IMR-90 (cell line): ENCODE measurements around the gene SNRNP70. TPM values are rescaled to one million over a fixed set of nuclear protein-coding genes. Genes with fewer than 3 reads are reported as not detected.

Source experiments
- ATAC-seq: fragments of 200-7000 bp; cut with Tn5 transposase; 2 replicates; pipeline ENCODE4 v1.9.1; 2020; ENCODE audit warnings: low read depth, mild to moderate bottlenecking, moderate library complexity
- BruUV-seq: library from RNA; stranded (reverse); fragments of 400-500 nt; replicated peaks from 2 replicates; lab custom pipeline; 2021; lab: Mats Ljungman, UMichigan
- CTCF ChIA-PET: fragments of 300-600 bp; formaldehyde crosslinking; extraction: SDS; loops from one replicate; lab custom pipeline; 2021; ENCODE audit warnings: antibody characterized with exemption; lab: Yijun Ruan, JAX
- POLR2A ChIA-PET: fragments of 300-600 bp; sonication (Branson Sonifier 250); formaldehyde crosslinking; loops from one replicate; lab custom pipeline; 2022; ENCODE audit warnings: antibody characterized with exemption; ENCODE audit not compliant: unreplicated experiment; lab: Charles Lee
- DNase-seq: peaks from one replicate; pipeline ENCODE4 v3.0.0; 2013
- H2AFZ ChIP-seq: replicated peaks from 2 replicates; pipeline ENCODE3; 2013; ENCODE audit warnings: low read length, mild to moderate bottlenecking; ENCODE audit not compliant: poor library complexity
- H2AK5ac ChIP-seq: 2 replicates; pipeline ENCODE4 v1.6.1; 2013; ENCODE audit warnings: low read depth, low read length, inconsistent platforms
- H2AK9ac ChIP-seq: replicated peaks from 2 replicates; pipeline ENCODE3; 2013; ENCODE audit warnings: mild to moderate bottlenecking, low read depth, low read length, moderate library complexity; ENCODE audit not compliant: poor library complexity
- H2BK120ac ChIP-seq: 2 replicates; pipeline ENCODE4 v1.6.1; 2013; ENCODE audit warnings: low read depth, low read length, inconsistent platforms
- H2BK15ac ChIP-seq: 3 replicates; pipeline ENCODE4 v1.6.1; 2013; ENCODE audit warnings: low read depth, low read length, inconsistent platforms
- H2BK20ac ChIP-seq: 2 replicates; pipeline ENCODE4 v1.6.1; 2013; ENCODE audit warnings: low read depth, mild to moderate bottlenecking, inconsistent platforms, low read length, moderate library complexity
- H2BK5ac ChIP-seq: 2 replicates; pipeline ENCODE4 v1.6.1; 2013; ENCODE audit warnings: mild to moderate bottlenecking, low read depth, low read length, inconsistent platforms; ENCODE audit not compliant: poor library complexity, severe bottlenecking
- H3K14ac ChIP-seq: replicated peaks from 2 replicates; pipeline ENCODE4 v1.6.1; 2013; ENCODE audit warnings: low read depth, low read length, inconsistent platforms
- H3K18ac ChIP-seq: 2 replicates; pipeline ENCODE4 v1.6.1; 2013; ENCODE audit warnings: low read depth, low read length, control low read depth
- H3K23ac ChIP-seq: 2 replicates; pipeline ENCODE4 v1.6.1; 2013; ENCODE audit warnings: low read depth, low read length, inconsistent platforms
- H3K27ac ChIP-seq: 2 replicates; pipeline ENCODE4 v1.5.1; 2013; ENCODE audit warnings: mild to moderate bottlenecking, control low read depth, low read length; ENCODE audit not compliant: insufficient read depth
- H3K27me3 ChIP-seq: 2 replicates; pipeline ENCODE4 v1.6.1; 2013; ENCODE audit warnings: low read length; ENCODE audit not compliant: control insufficient read depth, insufficient read depth
- H3K36me3 ChIP-seq: 2 replicates; pipeline ENCODE4 v1.6.1; 2013; ENCODE audit warnings: low read length, mixed read lengths; ENCODE audit not compliant: control insufficient read depth, insufficient read depth
- H3K4ac ChIP-seq: 2 replicates; pipeline ENCODE4 v1.6.1; 2013; ENCODE audit warnings: low read depth, low read length, inconsistent platforms
- H3K4me1 ChIP-seq: 2 replicates; pipeline ENCODE4 v1.6.1; 2013; ENCODE audit warnings: low read length, mixed read lengths; ENCODE audit not compliant: control insufficient read depth, insufficient read depth
- H3K4me2 ChIP-seq: 2 replicates; pipeline ENCODE4 v1.6.1; 2013; ENCODE audit warnings: low read depth, mild to moderate bottlenecking, control low read depth, low read length, moderate library complexity
- H3K4me3 ChIP-seq: 2 replicates; pipeline ENCODE4 v1.5.1; 2013; ENCODE audit warnings: low read depth, mild to moderate bottlenecking, control low read depth, low read length, moderate library complexity; ENCODE audit not compliant: insufficient read depth
- H3K56ac ChIP-seq: 2 replicates; pipeline ENCODE4 v1.6.1; 2013; ENCODE audit warnings: low read length, inconsistent platforms; ENCODE audit not compliant: insufficient read depth; ENCODE audit errors: extremely low read depth
- H3K79me1 ChIP-seq, 2 experiments: 2 replicates each; pipeline ENCODE4 v1.6.1; 2013; ENCODE audit warnings: low read length in 2 of 2, inconsistent platforms in 1 of 2, low read depth in 1 of 2
- H3K9ac ChIP-seq: 2 replicates; pipeline ENCODE4 v1.6.1; 2013; ENCODE audit warnings: low read depth, low read length, control low read depth
- H3K9me1 ChIP-seq: 2 replicates; pipeline ENCODE4 v1.6.1; 2013; ENCODE audit warnings: low read length, inconsistent platforms; ENCODE audit not compliant: insufficient read depth
- H3K9me3 ChIP-seq: 2 replicates; pipeline ENCODE4 v1.6.1; 2013; ENCODE audit warnings: low read length; ENCODE audit not compliant: control insufficient read depth, insufficient read depth
- H4K20me1 ChIP-seq: 2 replicates; pipeline ENCODE4 v1.6.1; 2013; ENCODE audit warnings: low read length, inconsistent platforms; ENCODE audit not compliant: insufficient read depth
- H4K5ac ChIP-seq: 2 replicates; pipeline ENCODE4 v1.6.1; 2013; ENCODE audit warnings: mild to moderate bottlenecking, low read depth, low read length, control low read depth
- H4K8ac ChIP-seq, 2 experiments: 2 replicates each; pipeline ENCODE4 v1.6.1; 2013; ENCODE audit warnings: low read depth in 2 of 2, low read length in 2 of 2, control low read depth in 1 of 2, inconsistent platforms in 1 of 2
- H4K91ac ChIP-seq: 2 replicates; pipeline ENCODE4 v1.6.1; 2013; ENCODE audit warnings: low read depth, low read length, inconsistent platforms; ENCODE audit not compliant: insufficient read depth
- CEBPB ChIP-seq: IDR thresholded peaks from 2 replicates; pipeline ENCODE4 v1.6.1; 2012; ENCODE audit warnings: low read depth, low read length, improper control_type of control experiment
- CHD1 ChIP-seq: IDR thresholded peaks from 2 replicates; pipeline ENCODE4 v1.6.1; 2012; ENCODE audit warnings: low read depth, low read length, improper control_type of control experiment
- ELK1 ChIP-seq: fragments of 150-350 bp; IDR thresholded peaks from 2 replicates; pipeline ENCODE4 v1.6.1; 2016; ENCODE audit warnings: low read depth, mild to moderate bottlenecking, low read length, moderate library complexity, borderline replicate concordance
- FOS ChIP-seq: fragments of 150-350 bp; IDR thresholded peaks from 2 replicates; pipeline ENCODE4 v1.6.1; 2016; ENCODE audit warnings: low read depth, low read length
- MAFK ChIP-seq: IDR thresholded peaks from 2 replicates; pipeline ENCODE4 v1.6.1; 2012; ENCODE audit warnings: low read depth, low read length, improper control_type of control experiment
- MAZ ChIP-seq: IDR thresholded peaks from 2 replicates; pipeline ENCODE4 v1.6.1; 2012; ENCODE audit warnings: low read depth, mild to moderate bottlenecking, low read length, improper control_type of control experiment, moderate library complexity, borderline replicate concordance
- MXI1 ChIP-seq: IDR thresholded peaks from 2 replicates; pipeline ENCODE4 v1.6.1; 2012; ENCODE audit warnings: low read depth, mild to moderate bottlenecking, low read length, moderate library complexity, borderline replicate concordance
- POLR2A ChIP-seq: IDR thresholded peaks from 2 replicates; pipeline ENCODE4 v1.6.1; 2012; ENCODE audit warnings: mild to moderate bottlenecking, low read depth, low read length
- WGBS, 2 experiments: methylation state at CpG; one replicate each; pipeline versions ENCODE4 v1.1.5 to v1.1.7; 2013; ENCODE audit warnings: missing lambda C conversion rate in 2 of 2; ENCODE audit not compliant: insufficient read length in 1 of 2; ENCODE audit errors: extremely low coverage in 2 of 2; 5-methylcytosine and 5-hydroxymethylcytosine counted together
- dilution Hi-C: fragments of 300-500 bp; cut with HindIII; formaldehyde crosslinking; loops from one replicate; pipeline ENCODE4 v1.14.3; 2018; ENCODE audit warnings: low sequenced_read_pairs; ENCODE audit not compliant: unreplicated experiment
- in situ Hi-C: fragments of 300-500 bp; cut with MboI; formaldehyde crosslinking; loops from 3 replicates; pipeline ENCODE4 v1.14.3; 2019; ENCODE audit warnings: low sequenced_read_pairs, inconsistent platforms, mixed read lengths
- intact Hi-C: fragments of 100-400 bp; cut with micrococcal nuclease; formaldehyde crosslinking; loops from 2 replicates; pipeline ENCODE4 v1.10.0; 2022
- polyA plus RNA-seq, 3 experiments: library from polyadenylated mRNA; depleted of rRNA; stranded (reverse); fragments of >200 nt; gene quantifications; 2 replicates each; pipeline ENCODE4 v1.2.3, GENCODE V29; 2012; ENCODE audit warnings: low replicate concordance in 1 of 3
- total RNA-seq: library from RNA; depleted of rRNA; stranded (reverse); fragments of >200 nt; gene quantifications from 2 replicates; pipeline ENCODE4 v1.2.3, GENCODE V29; 2012

Gene SNRNP70
- total and polyA plus RNA-seq, 2 of the 4 experiments (the other 2 are of a cell fraction): 72.8 to 200 TPM

- H4K5ac ChIP-seq: no peak overlapping the region
- H3K36me3 ChIP-seq: no peaks in the 10 kb centered on the region
- H3K23ac ChIP-seq: no peak overlapping the region
- BruUV-seq: no TSS peak
- no peak overlapping the region for H2AK9ac ChIP-seq
- 35% methylated on average over 5 of the region's 10 CpGs; no CpG with 5 or more reads in 1 of the 2 experiments for WGBS, 2 experiments
- no peak overlapping the region for H3K9ac ChIP-seq
- no peak overlapping the region for H3K14ac ChIP-seq
- H3K27me3 ChIP-seq: no peaks in the 10 kb centered on the region
- TF ChIP-seq CHD1 (no peak), CEBPB (no peak), MAFK (no peak), ELK1 (no peak), POLR2A (no peak), FOS (no peak), MXI1 (no peak), MAZ (no peak)
- H3K18ac ChIP-seq: no peak overlapping the region
- POLR2A ChIA-PET: no interaction called here
- peak overlapping the region; percentile 75 for H2AFZ ChIP-seq
- no peak overlapping the region for H4K8ac ChIP-seq
- H2AK5ac ChIP-seq: no peak overlapping the region
- no peak overlapping the region for H2BK15ac ChIP-seq
- ATAC-seq: peak; percentile 83
- intact Hi-C loops: no loop called here
- no peak overlapping the region for H3K4ac ChIP-seq
- CTCF ChIA-PET: interaction anchor here (1.1 kb wide), 1 partner anchor 10 kb away, joined by 3 read pairs; no protein-coding TSS in a partner anchor
- H4K20me1 ChIP-seq: no peaks in the 10 kb centered on the region
- peaks cover 2% of the 10 kb centered on the region for H3K4me1 ChIP-seq
- H3K56ac ChIP-seq: no peak overlapping the region
- peak; percentile 50 for DNase-seq
- no peaks in the 10 kb centered on the region for H3K9me3 ChIP-seq
- H4K91ac ChIP-seq: no peak overlapping the region
- no peak overlapping the region for H3K4me3 ChIP-seq
- no peak overlapping the region for H2BK120ac ChIP-seq
- peak overlapping the region; percentile 17; the same call in 1 of the 2 replicates for H3K27ac ChIP-seq
- in situ Hi-C loops: no loop called here
- dilution Hi-C loops: no loop called here
- H3K9me1 ChIP-seq: peaks cover 6% of the 10 kb centered on the region; the same call in 1 of the 2 replicates
- no peaks in the 10 kb centered on the region for H3K79me1 ChIP-seq
- no peak overlapping the region for H2BK5ac ChIP-seq
- no peak overlapping the region for H3K4me2 ChIP-seq
- H2BK20ac ChIP-seq: no peak overlapping the region
These were observed 51.5 kb downstream of the SNRNP70 start for GRCh38 chr19:49136771-49137171.
